DMS53 (cell line): ENCODE data around the gene HNMT.
A peak's percentile ranks its signal among the peaks of the same experiment; 100 is the strongest.
"Not testable (repeated sequence)": the region's sequence is repeated elsewhere in the genome, so short reads cannot be mapped to it uniquely, and the experiment has no call there.

ENCODE experiments used
- DNase-seq: peaks from one replicate; lab custom pipeline; 2025; lab: John Stamatoyannopoulos, UW

Gene HNMT

DNA sequence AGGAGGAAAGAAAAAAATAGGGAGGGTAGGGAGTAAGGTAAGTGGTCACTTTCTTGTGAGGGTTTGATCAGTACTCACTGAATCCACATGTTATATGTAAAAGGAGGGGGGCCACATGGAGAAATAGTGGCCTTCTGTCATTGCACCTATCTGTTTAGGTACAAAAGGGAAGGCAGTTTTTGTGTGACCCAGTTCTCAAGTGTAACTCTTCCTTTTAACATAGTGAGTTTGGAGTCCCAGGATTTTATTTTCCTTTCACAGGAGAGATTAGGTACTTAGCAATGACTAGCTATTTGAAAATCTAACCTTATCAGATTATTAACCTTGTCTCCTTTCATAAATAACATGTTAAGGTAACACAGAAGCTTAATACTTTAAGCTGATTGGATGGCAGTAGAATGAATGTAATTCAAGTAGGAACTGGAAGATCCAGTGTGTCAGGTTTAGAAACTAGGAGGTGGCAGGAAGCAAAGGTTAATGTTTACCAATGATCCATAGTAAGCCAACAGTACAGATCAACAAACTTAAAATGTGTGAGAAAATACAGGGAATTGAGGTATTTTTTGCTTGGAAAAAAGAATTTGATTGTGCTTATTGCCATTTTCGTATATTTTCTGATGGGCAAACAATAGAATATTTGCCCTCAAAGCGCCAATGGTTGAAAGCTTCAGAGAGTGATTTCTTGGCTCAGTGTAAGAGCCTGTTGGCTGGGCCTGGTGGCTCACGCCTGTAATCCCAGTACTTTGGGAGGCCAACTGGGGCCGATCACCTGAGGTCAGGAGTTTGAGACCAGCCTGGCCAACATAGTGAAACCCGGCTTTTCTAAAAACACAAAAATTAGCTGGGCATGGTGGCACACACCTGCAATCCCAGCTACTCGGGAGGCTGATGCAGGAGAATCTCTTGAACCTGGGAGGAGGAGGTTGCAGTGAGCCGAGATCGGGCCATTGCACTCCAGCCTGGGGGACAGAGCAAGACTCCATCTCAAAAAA lies 11.3 kb downstream of the HNMT start:
- peak; percentile 85 for DNase-seq

DNA sequence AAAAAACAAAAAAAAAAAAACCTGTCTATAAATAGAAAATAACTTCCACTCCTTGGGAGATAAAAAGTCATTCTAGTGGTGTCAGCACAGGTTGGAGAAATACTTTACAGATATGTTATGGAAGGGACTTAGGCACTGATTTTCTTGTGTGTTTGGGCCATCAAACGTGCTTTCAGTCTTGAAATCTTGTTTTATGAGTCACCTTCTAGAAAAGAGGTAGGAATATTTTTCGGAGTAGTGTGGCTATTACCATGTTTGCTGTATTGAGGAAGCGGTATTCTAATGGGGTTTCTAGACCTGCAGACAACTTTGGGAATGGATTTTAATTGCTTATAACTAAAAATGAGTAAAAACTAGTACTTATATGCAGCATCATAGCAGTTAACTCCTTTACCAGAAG lies 12.0 kb downstream of the HNMT start:
- no peak for DNase-seq

DNA sequence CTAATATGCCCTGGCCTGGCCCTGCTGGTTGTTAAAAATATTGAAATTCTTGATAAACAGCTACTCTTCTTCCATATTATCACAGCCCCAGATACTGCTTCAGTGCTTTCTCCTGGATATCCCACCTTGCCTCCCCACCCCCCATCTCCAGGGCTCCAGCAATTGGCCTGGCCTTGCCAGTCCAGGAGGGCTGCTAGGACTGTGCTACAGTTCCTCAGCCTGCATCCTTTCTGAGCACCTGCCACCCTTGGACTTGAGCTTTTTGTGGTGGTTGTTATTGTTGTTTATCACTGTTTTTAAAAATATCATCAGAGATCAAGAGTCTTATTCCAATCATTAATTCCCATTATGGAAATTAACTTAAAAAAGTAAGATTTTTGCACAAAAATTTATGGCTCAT lies 13.5 kb downstream of the HNMT start:
- no peak for DNase-seq

DNA sequence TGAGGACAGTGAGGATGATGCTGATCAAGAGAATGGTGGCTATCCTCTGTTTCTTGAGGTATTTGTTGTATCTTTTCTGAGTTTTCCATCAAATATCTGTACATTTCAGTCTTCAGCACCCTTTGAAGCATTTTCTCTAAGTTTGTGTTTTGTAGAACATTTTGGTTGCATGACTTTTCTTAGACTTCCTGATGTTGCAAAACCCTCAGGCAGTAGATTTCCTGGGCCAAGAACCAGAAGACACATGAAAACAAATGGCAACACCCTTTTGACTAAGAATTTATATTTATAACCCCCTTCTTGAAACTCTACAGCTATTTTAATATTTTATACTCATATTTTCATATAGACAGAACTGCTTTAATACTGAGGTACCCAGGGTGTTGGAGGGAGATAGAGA lies 16.2 kb downstream of the HNMT start:
- no peak for DNase-seq

DNA sequence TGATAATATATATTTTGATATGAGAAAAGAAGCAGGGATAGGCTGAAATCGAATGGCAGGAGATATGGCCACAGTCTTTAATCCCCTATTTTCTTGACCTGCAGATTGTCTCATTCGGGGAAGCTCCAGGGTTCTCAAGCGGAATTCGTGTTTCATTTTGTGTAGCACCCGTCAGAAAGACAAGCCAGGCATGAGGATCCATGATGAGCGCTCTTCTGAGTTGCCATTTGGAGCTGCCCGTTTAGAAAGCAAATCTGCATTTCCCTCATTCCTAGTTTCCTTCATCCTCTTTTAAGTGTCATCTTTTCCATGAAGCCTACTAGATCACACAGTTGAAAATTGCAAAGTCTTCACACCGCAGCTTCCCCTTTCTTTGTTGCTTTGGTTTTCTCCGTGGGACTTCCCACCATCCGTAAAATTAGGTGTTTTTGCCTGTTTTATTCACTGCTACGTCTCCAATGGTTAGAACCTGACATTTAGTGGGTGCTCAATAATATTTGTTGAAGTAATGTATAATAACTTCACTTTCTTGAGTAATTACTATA lies 16.9 kb downstream of the HNMT start:
- no peak for DNase-seq

DNA sequence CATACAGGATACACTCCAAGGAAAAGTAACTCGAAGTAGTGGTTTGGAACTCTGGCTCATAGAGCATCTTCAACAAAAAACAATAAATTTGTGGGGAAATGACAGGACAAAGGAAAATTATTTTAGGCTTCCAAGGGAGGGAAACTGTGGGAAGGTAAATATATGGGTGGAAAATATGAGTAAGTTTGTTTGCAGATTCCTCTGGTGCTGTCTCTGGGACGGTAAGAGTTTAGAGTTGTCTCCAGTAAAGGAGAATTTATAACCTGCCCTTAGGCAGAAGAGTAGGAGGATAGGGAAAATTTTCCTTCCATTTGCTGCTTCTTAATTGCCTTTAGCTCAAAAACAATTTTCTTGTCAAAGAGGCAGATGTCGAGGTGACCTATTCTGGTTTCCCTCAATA lies 19.3 kb downstream of the HNMT start:
- no peak for DNase-seq

DNA sequence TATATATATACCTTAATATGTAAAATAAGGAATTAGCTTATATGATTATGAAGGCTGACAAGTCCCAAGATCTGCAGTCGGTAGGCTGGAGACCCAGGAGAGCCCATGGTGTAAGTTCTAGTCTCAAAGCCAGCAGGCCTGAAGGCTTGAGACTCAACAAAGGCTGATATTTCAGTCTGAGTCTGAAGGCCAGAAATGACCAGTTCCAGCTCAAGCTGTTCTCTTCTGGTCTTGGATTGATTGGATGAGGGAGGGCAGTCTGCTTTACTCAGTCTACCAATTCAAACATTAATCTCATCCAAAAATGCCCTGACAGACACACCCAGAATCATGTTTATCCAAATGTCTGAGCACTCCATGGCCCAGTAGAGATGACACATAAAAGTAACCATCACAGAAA lies 22.0 kb downstream of the HNMT start:
- no peak for DNase-seq

DNA sequence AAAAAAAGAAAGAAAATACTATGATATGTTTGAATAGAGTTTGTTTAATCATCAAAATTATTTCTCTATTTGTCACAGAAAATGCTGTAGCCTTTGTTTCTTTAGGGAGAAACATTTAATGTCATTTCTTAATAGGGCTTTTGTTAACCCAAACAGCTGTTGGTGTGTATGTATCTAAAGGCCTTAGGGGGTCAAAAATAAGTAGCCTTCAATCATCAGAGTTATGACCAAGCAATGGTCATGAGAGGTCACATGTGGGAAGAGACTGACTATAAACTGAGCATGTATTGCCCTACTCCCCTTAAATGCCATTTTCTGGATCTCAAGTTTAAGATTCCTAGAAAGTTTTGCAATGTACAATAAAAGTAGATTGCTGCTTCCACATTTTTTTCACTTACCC lies 22.7 kb downstream of the HNMT start:
- DNase-seq = no peak

DNA sequence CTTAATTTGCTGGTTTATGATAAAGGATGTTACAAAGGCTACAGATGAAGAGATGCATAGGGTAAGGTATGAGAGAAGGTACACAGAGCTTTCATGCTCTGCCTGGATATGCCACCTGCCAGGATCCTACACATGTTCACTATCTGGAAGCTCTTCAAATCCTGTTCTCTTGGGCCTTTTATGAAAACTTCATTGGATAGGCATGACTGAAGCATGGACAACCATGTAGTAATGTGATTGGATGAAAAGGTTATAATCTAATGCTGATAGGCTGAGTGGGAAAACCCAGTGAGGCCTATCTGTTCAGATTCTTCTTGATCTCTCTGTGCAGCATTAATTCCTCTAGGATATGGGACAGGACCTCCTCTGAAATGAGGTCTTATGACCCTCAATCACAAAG lies 26.8 kb downstream of the HNMT start:
- no peak for DNase-seq

DNA sequence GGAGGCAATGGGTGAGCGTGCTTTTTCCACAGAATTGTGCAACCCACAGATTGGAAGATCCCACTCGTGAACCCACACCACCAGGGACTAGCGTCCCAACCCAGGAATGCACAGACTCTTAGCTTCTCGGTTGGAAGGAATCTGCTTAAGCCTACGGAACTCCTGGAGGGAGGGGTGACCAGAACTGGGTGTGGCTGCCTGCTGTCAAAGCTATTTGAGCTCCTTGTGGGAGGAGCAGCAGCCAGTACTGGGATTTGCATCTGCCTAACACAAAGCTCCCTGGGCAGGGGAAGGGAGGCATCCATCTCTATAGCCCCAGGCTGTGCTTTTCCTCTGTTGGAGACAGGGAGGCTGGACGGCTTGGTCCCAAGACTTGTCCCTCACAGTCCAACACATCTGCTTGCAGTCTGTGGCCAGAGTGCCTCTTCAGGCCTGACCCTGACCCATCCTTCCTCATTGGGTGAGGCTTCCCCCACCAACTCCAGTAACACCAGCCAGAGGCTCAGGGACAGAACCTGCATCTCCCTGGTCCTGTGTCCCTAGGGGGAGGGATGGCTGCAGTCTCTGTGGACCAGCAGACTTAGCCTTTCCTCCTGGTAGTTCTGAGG lies 27.9 kb downstream of the HNMT start:
- DNase-seq = no peak

DNA sequence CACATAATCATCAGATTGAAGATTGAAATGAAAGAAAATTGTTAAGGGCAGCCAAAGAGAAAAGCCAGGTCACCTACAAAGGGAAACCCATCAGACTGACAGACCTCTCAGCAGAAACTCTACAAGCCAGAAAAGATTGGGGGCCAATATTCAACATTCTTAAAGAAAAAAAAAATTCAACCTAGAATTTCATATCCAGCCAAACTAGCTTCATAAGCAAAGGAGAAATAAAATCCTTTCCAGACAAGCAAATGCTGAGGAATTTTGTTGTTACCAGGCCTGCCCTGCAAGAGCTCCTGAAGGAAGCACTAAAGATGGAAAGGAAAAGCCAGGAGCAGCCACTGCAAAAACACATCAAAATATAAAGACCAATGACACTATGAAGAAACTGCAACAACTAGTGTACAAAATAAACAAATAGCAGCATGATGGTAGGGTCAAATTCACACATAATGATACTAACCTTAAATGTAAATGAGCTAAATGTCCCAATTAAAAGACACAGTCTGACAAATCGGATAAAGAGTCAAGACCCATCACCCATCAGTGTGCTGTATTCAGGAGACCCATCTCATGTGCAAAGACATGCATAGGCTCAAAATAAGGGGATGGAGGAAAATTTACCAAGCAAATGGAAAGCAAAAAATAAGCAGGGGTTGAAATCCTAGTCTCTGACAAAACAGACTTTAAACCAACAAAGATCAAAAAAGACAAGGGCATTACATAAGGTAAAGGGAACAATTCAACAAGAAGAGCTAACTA lies 29.6 kb downstream of the HNMT start:
- not testable (repeated sequence) for DNase-seq

DNA sequence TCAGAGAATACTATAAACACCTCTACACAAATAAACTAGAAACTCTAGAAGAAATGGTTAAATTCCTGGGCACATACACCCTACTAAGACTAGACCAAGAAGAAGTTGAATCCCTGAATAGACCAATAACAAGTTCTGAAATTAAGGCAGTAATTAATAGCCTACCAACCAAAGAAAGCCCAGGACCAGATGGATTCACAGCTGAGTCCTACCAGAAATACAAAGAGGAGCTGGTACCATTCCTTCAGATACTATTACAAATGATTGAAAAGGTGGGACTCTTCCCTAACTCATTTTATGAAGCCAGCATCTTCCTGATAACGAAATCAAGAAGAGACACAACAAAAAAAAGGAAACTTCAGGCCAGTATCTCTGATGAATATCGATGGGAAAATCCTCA lies 31.1 kb downstream of the HNMT start:
- DNase-seq = not testable (repeated sequence)

DNA sequence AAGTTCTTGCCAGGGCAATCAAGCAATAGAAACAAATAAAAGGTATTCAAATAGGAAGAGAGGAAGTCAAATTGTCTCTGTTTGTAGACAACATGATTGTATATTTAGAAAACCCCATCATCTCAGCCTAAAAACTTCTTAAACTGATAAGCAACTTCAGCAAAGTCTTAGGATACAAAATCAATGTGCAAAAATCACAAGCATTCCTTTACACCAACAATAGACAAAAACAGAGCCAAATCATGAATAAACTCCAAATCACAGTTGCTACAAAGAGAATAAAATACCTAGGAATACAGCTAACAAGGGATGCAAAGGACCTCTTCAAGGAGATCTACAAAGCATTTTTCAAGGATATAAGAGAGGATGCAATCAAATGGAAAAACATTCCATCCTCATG lies 31.9 kb downstream of the HNMT start:
- DNase-seq = not testable (repeated sequence)

DNA sequence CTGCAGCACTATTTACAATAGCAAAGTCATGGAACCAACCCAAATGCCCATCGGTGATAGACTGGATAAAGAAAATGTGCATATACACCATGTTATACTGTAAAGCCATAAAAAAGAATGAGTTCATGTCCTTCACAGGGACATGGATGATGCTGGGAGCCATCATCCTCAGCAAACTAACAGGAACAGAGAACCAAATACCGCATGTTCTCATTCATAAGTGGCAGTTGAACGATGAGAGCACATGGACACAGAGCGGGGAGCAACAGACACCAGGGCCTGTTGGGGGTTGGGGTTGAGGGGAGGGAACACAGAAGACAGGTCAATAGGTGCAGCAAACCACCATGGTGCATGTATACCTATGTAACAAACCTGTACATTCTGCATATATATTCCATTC lies 33.5 kb downstream of the HNMT start:
- no peak for DNase-seq

DNA sequence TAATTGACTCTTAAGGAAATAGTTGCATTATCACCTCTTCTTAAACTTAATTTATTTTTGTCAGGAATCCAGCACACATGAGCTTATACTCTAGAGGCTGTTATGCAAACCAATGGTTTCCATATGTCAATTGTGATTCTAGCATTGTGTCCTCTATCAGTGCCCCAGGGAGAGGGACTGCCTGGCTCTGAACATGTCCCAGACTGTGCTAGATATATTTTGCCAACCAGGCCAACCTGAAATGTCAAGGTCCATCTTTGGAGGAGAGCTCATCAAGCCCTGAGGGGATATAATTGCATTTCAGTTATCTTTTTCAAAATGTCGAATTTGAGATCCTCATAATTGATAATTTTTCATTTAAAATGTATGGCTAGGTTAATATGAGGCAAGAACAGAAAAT lies 34.2 kb downstream of the HNMT start:
- DNase-seq = no peak

DNA sequence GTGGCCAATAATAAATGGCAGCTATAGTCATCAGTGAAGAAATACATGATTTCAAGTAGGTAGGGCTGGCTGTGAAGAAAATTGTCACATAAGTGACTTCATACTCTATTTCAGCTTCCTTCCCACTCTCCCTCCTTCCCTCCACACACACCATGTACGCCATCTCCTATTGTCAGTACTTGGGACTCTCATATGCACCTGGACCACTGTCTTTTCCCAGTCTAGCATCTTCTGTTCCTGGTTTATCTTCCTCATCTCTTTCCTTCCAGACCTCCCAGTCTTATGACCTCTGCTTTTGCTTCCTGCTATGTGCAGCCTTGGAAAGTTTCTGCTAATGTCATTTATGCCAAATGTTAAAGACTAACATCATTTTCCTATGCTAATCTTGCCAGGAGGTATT lies 35.0 kb downstream of the HNMT start:
- DNase-seq = no peak

DNA sequence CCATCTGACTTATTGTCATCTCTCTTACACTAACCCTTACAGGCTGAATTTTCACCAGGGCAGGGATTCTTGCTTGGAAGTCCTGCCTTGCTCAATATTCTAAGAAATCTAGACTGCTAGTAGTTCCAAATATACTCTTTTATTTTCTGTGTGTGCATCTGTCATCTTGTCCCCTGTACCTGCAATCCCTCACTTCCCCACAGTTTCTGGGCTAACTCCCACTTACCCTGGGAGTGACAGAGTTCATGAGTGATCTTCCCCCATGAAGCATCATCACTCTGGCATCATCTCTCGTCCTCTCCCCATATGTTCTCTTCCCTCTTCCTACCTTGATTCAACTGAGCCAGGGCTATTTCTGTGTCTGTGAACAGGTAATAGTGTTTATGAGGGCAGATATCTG lies 35.7 kb downstream of the HNMT start:
- no peak for DNase-seq

DNA sequence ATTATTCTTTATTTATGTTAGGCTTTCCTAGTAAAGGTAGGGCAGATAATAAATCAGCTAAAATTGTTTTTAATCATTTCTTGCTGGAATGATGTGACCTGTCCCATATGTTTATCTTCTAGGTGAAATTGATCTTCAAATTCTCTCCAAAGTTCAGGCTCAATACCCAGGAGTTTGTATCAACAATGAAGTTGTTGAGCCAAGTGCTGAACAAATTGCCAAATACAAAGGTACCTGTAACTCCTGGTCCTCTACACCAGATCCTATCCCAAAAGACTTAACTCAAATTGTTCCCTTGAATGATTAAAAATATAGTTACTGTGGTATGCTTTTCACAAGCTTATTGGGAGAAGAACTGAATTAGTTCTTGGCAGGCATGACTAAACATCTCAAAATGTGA lies 36.5 kb downstream of the HNMT start:
- DNase-seq = no peak

DNA sequence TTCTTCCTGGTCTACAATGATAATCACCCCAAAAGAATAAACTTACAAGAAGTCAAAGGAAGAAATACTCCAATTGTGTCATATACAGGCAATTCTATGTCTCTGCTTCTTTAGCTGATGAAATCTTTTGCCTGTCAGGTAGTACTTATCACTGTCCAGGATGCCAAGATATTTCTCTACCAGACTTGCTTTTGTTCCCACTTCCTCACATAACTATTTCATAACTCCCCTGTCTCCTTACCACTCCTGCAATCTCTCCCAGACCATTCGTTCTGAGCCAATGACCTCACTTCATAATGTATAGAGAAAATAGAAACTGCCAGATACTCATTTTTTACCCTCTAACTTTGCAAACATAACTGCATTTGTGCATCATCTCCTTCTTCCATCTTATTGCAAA lies 39.1 kb downstream of the HNMT start:
- no peak for DNase-seq

DNA sequence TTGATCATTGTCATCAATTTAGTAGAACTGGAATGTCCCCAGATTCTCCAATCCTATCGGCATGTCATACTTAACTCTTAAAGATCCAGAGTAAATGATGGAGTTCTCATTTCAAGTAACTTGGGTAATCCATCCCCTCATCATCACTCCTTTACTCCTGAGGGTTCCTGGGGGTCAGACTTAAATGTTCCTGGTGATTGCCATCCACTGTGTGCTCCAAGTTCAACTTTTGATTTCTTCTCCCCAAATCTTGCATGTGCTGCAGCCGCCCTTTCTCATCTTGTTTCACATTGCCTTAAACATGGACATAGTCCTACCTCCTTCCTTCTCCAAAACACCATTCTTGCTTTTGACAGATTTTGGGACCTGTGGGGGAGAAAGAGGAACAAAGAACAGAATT lies 43.2 kb downstream of the HNMT start:
- DNase-seq = no peak

DNA sequence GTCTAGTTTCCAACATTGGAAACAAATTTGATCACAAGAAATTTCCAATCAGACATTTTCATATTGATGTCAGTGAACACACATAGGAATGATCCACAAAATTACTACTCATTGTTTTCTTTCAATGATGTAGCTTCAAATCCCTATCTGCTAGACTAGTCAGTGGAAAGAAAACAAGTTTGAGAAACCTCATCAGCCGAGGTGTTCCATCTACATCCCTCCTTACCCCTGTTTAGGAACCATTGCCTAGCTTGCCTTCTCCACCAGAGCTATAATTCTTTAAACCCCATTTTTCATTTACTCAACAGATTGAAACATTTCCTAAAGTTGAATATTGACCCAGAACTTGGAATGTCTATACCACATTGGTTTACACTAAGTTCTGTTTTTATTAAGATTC lies 45.3 kb downstream of the HNMT start:
- no peak for DNase-seq

DNA sequence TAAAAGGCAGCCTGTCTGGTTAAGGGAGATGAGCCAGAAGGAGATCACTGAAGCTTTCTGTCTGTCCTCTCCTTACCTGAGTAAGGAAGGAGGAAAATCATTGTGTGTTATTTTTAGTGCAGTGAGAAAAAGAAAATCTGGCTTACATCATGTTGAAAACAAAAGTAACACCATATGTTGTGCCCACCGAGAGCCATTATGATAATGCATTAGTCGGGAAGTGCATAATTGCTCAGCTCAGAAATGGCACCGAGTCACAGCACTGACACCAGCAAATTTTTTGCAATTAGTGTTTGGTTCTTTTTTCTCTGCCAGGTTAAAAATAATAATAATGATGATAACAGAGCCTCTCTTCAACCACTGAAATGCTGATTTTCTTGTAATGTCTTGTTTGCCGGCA lies 46.6 kb downstream of the HNMT start:
- DNase-seq = no peak

DNA sequence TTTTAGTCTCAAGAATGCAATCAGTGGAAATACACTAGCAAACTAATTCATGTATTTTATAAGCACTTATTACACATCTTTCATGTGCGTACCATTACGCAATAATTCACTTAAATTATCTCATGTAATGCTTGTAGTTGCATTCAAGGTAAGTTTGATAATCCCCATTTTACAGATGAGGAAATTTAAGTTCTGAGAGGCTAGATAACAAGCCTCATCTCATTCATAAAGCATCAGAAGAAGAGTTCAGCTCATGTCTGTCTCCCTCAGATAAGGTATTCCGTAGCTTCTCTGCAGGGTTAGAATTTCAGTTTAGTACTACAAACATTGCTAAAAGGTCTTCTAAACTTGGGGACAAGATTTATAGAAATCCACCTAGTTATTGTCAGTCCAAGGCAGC lies 47.8 kb downstream of the HNMT start:
- no peak for DNase-seq
